Measurements from ENCODE around the gene ALK. TPM values are rescaled to one million over a fixed set of nuclear protein-coding genes. Genes with fewer than 3 reads are reported as not detected.

ALK gene
- total RNA-seq, 2 donors from 2014 or later: 0.19 TPM; not detected in 1

- Histone ChIP-seq H3K27ac (no peak overlapping the region), H3K9ac (ENCODE audit: low read depth in 2 of 2, low read length in 2 of 2) (no peak overlapping the region), H3K4me3 (no peak overlapping the region), H3K9me3 (no peaks in the 10 kb centered on the region), H3K4me1 (no peaks in the 10 kb centered on the region), H3K27me3 (no peaks in the 10 kb centered on the region), H3K36me3 (no peaks in the 10 kb centered on the region)
- no peak for TF ChIP-seq CTCF (IDR thresholded peaks at IDR 0.05)
- intact Hi-C loops (cut with DNase I): no loop called here
- no peak for DNase-seq
These were observed 707.5 kb downstream of the ALK start for GRCh38 chr2:29213888-29214291.

GRCh38 chr2:29212009-29212408, 709.4 kb downstream of the ALK start:
- Histone ChIP-seq H3K4me3 (no peak overlapping the region), H3K27me3 (no peaks in the 10 kb centered on the region), H3K27ac (no peak overlapping the region), H3K36me3 (no peaks in the 10 kb centered on the region), H3K9ac (ENCODE audit: low read depth in 2 of 2, low read length in 2 of 2) (no peak overlapping the region), H3K9me3 (no peaks in the 10 kb centered on the region), H3K4me1 (no peaks in the 10 kb centered on the region)
- intact Hi-C loops (cut with DNase I): no loop called here
- TF ChIP-seq CTCF (IDR thresholded peaks at IDR 0.05): no peak
- DNase-seq: no peak

GRCh38 chr2:29209551-29209950, 711.8 kb downstream of the ALK start:
- H3K27ac ChIP-seq: no peak overlapping the region
- H3K36me3 ChIP-seq: no peaks in the 10 kb centered on the region
- H3K9me3 ChIP-seq: no peaks in the 10 kb centered on the region
- intact Hi-C loops (cut with DNase I): no loop called here
- H3K27me3 ChIP-seq: no peaks in the 10 kb centered on the region
- no peak overlapping the region for H3K9ac ChIP-seq (ENCODE audit: low read depth in 2 of 2, low read length in 2 of 2)
- H3K4me1 ChIP-seq: no peaks in the 10 kb centered on the region
- no peak for DNase-seq
- H3K4me3 ChIP-seq: no peak overlapping the region
- TF ChIP-seq CTCF (IDR thresholded peaks at IDR 0.05): no peak

- H3K4me3 ChIP-seq: no peak overlapping the region
- no peak for DNase-seq
- H3K4me1 ChIP-seq: no peaks in the 10 kb centered on the region
- H3K36me3 ChIP-seq: no peaks in the 10 kb centered on the region
- intact Hi-C loops (cut with DNase I): no loop called here
- H3K27ac ChIP-seq: no peak overlapping the region
- H3K9me3 ChIP-seq: no peaks in the 10 kb centered on the region
- H3K9ac ChIP-seq (ENCODE audit: low read depth in 2 of 2, low read length in 2 of 2): no peak overlapping the region
- no peaks in the 10 kb centered on the region for H3K27me3 ChIP-seq
- TF ChIP-seq CTCF (IDR thresholded peaks at IDR 0.05): no peak
These were observed 713.8 kb downstream of the ALK start for GRCh38 chr2:29207352-29208148.

DNA sequence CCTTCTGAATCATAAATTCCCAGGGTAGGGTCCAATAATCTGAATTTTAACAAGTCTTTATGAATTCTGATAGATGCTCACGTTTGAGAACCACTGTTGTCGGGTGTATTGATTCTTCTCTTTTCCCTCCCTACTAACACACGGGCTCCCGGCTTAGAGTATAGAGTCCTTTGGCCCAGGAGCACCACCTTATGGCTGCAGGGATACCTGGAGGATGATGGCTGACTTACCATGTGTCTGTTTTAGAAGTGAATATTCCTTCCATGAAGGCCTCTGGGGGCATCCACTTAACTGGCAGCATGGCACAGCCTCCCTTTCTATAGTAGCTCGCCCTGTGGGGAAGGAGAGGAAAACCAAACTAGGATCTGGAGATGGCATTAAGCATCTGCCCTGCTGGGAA, 714.4 kb downstream of the ALK start:
- no peaks in the 10 kb centered on the region for H3K9me3 ChIP-seq
- no peaks in the 10 kb centered on the region for H3K4me1 ChIP-seq

More for the DNA sequence above, 714.4 kb downstream of the ALK start:
- H3K4me3 ChIP-seq: no peak overlapping the region
- no peak overlapping the region for H3K27ac ChIP-seq
- TF ChIP-seq CTCF (IDR thresholded peaks at IDR 0.05): no peak
- no peaks in the 10 kb centered on the region for H3K36me3 ChIP-seq
- no peaks in the 10 kb centered on the region for H3K27me3 ChIP-seq
- DNase-seq: no peak
- no peak overlapping the region for H3K9ac ChIP-seq (ENCODE audit: low read depth in 2 of 2, low read length in 2 of 2)
- intact Hi-C loops (cut with DNase I): no loop called here

All from colonic mucosa (tissue), 4 donors.